Heart right ventricle (tissue), 16 donors: ENCODE data around the gene SLC31A2. TPM values are rescaled to one million over a fixed set of nuclear protein-coding genes. Genes with fewer than 3 reads are reported as not detected.
A peak's percentile ranks its signal among the peaks of the same experiment; 100 is the strongest.
"Not testable (repeated sequence)": the region's sequence is repeated elsewhere in the genome, so short reads cannot be mapped to it uniquely, and the experiment has no call there.

Source experiments
- ATAC-seq, 8 donors: fragments of 200-7000 bp; cut with Tn5 transposase; one replicate each; pipeline ENCODE4 v1.9.1; 2020; ENCODE audit warnings: mild to moderate bottlenecking in 8 of 8, moderate library complexity in 8 of 8, moderate number of reproducible peaks in 1 of 8
- DNase-seq, 2 donors: peaks; one replicate each; pipeline ENCODE4 v3.0.0-alpha.2; 2020
- H3K27ac ChIP-seq, 10 donors: fragments of 200-600 bp; sonication (generic) in 2 of 10; one replicate each; pipeline versions ENCODE4 v1.5.0 to v1.8.0; 2020 to 2022; ENCODE audit warnings: mild to moderate bottlenecking in 3 of 10
- H3K27me3 ChIP-seq, 7 donors: fragments of 200-600 bp; one replicate each; pipeline ENCODE4 v1.8.0; 2021 to 2022; ENCODE audit warnings: mild to moderate bottlenecking in 2 of 7
- H3K36me3 ChIP-seq, 9 donors: fragments of 200-600 bp; sonication (generic) in 1 of 9; one replicate each; pipeline versions ENCODE4 v1.5.0 to v1.8.0; 2020 to 2022; ENCODE audit warnings: mild to moderate bottlenecking in 2 of 9
- H3K4me1 ChIP-seq, 9 donors: fragments of 200-600 bp; sonication (generic) in 1 of 9; one replicate each; pipeline versions ENCODE4 v1.5.0 to v1.8.0; 2020 to 2022; ENCODE audit warnings: mild to moderate bottlenecking in 4 of 9
- H3K4me3 ChIP-seq, 10 donors: fragments of 200-600 bp; sonication (generic) in 2 of 10; one replicate each; pipeline versions ENCODE4 v1.5.0 to v1.8.0; 2020 to 2022; ENCODE audit warnings: mild to moderate bottlenecking in 7 of 10, moderate library complexity in 2 of 10
- H3K9me3 ChIP-seq, 11 donors: fragments of 200-600 bp in 10 of 11; sonication (generic) in 2 of 11; one replicate each; pipeline versions ENCODE4 v1.5.0 to v1.8.0; 2013 to 2022; ENCODE audit warnings: mild to moderate bottlenecking in 2 of 11, control low read depth in 1 of 11, moderate library complexity in 1 of 11
- CTCF ChIP-seq, 9 donors: fragments of 200-600 bp; sonication (generic) in 2 of 9; IDR thresholded peaks; one replicate each; pipeline versions ENCODE4 v1.5.0 to v1.8.0; 2021 to 2022; ENCODE audit warnings: antibody characterized with exemption in 9 of 9, mild to moderate bottlenecking in 5 of 9, moderate library complexity in 1 of 9
- WGBS, 2 donors: extraction: QIAGEN DNeasy Blood & Tissue Kit; methylation state at CpG; one replicate each; pipeline ENCODE4 v1.1.7; 2013; ENCODE audit warnings: inconsistent platforms in 1 of 2; 5-methylcytosine and 5-hydroxymethylcytosine counted together
- intact Hi-C, 10 donors: fragments of 100-400 bp; cut with DNase I; formaldehyde crosslinking; loops; one replicate each; pipeline versions ENCODE4 v1.11.1 to v1.14.2; 2022
- polyA plus RNA-seq, 2 donors: library from polyadenylated mRNA; stranded (reverse); fragments of 200-250 nt; gene quantifications; one replicate each; pipeline ENCODE4 v1.2.3, GENCODE V29; 2013
- total RNA-seq, 10 donors: library from RNA; stranded (reverse); fragmentation: NEBNext Ultra II Directional in 3 of 10; extraction: Animal tissue kit (Norgen Biotek cat#: 25700) in 3 of 10; gene quantifications; one replicate each; pipeline versions ENCODE4 v1.2.1 to v1.2.4, GENCODE V29; 2021 to 2023
- donor health status: Arrhythmogenic right ventricular cardiomyopathy.
- donor health status: ischemic (EF 13 %, LVEDD 7.1; RV severe dilation, severe dysfunction).
- donor health status: healthy with polysubstance abuse.
- donor health status: DM: no; HTN: yes; CAD: no.
- donor health status: DM: no; HTN: no; CAD: no.
- donor health status: ischemic (EF 25% LVEDD 6.9; RV normal size, moderate dysfunction).
- donor health status: ischemic (EF 25% LVEDD 5.7; RV mildly dilated, moderate dysfunction).
- donor health status: healthy.
- donor health status: DM: yes; HTN: yes; CAD: no.
- donor health status: Ischemic cardiomyopathy.
- donor health status: ischemic (EF 35%, LVEDD 5.7; RV mildly dilated, moderate dysfunction).
- donor health status: nonischemic (EF 11% LVEDD 7.7; RV severe dilation, severe dysfunction).
- donor health status: DM: yes; HTN: yes; CAD: no.
- donor health status: PGD.
- donor health status: ischemic (EF 29% LVEDD 5.4; RV normal size, mild dysfunction).
- donor health status: nonischemic (EF 23%, LVEDD 6.1; RV moderate dilation, normal function).

The SLC31A2 gene
- total and polyA plus RNA-seq, 12 donors: 6.8 to 19.3 (median 9.7) TPM

DNA sequence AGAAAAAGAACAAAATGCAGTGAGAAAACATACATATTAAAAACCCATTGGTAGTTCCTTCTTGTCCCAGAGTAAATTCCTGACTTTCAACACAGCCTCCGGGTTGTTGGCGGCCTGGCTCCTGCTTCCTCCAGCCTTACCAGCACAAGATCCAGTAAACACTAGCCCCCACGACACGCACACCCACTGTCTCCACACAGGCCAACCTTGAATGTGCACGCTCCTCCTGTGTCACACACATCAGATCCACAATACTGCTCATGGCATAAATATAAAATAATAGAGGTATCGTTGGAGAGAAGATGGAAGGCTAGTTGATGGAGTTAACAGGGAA is 2.5 kb upstream of the SLC31A2 start:
- H3K27ac ChIP-seq: no peak overlapping the region
- H3K9me3 ChIP-seq: no peaks in the 10 kb centered on the region
- no peak overlapping the region for H3K4me3 ChIP-seq
- no peak for TF ChIP-seq CTCF (IDR thresholded peaks at IDR 0.05)
- intact Hi-C loops: no loop called here
- DNase-seq (no peak), ATAC-seq (no peak)
- peaks cover 2 to 30% (median 21%) of the 10 kb centered on the region in 9 donors for H3K4me1 ChIP-seq
- peaks cover 0 to 3% (median 0%) of the 10 kb centered on the region in 9 donors for H3K36me3 ChIP-seq
- peaks cover 0 to 15% (median 0%) of the 10 kb centered on the region in 7 donors for H3K27me3 ChIP-seq
- 92% methylated on average over 6 of the region's 6 CpGs for WGBS, 2 donors

DNA sequence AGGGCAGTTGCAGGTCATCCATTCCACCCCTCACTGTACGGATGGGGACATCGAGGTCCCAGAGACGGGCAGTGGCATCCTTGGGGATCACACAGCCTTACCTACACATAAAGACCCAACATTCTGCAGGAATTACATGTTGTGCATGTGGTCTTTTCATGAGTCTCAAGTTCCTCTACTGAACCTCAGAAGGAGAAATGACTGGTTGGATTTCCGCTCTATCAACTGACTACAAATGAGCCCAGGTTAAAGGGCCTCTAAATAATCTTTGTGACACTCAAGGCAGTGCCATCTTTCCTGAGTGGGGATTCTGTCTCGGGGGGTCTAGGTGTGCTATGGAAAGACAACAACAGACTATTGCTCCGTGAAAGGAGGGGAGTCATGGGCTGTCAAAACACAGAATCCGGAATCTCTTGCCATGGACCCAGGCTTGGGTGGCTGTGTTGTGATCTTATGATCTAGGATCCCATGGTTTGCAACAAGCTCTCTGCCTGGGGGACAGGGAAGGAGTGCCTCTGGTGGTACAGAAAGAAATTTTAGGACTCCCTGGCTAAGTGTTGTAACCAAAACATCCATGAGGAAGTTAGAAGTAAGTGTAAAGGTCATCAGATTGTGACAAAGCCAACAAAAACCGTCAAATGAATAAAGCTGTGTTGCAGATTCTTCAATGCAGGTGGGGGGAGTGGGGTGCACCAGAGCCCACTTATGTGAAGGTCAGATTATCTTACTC is 1.9 kb upstream of the SLC31A2 start:
- ATAC-seq (no peak), DNase-seq (no peak)
- Histone ChIP-seq H3K4me1 (peaks cover 2 to 36% (median 21%) of the 10 kb centered on the region in 9 donors), H3K4me3 (no peak overlapping the region), H3K9me3 (no peaks in the 10 kb centered on the region), H3K27me3 (peaks cover 0 to 15% (median 0%) of the 10 kb centered on the region in 7 donors), H3K36me3 (peaks cover 0 to 7% (median 0%) of the 10 kb centered on the region in 9 donors), H3K27ac (peak overlapping the region in 1 of 10 donors; percentile 33)
- intact Hi-C loops: no loop called here
- 86 to 89% methylated on average over 8 of the region's 8 CpGs for whole genome bisulfite sequencing, 2 donors
- peak in 1 of 9 donors; percentile 7 for TF ChIP-seq CTCF (IDR thresholded peaks at IDR 0.05)

GRCh38 chr9:113149561-113149960 is 1.2 kb upstream of the SLC31A2 start:
- ATAC-seq, H3K9me3 ChIP-seq, H3K4me3 ChIP-seq, intact Hi-C loops, H3K36me3 ChIP-seq, DNase-seq: not testable (repeated sequence)
- WGBS, 2 donors: 97% methylated on average over 10 of the region's 10 CpGs
- Histone ChIP-seq H3K27me3 (peaks cover 0 to 15% (median 0%) of the 10 kb centered on the region in 7 donors), H3K4me1 (peaks cover 2 to 43% (median 21%) of the 10 kb centered on the region in 9 donors), H3K27ac (peak overlapping the region in 1 of 10 donors; percentile 33)

GRCh38 chr9:113151696-113152630 is 1.2 kb downstream of the SLC31A2 start:
- no peak for DNase-seq
- Histone ChIP-seq H3K9me3 (no peaks in the 10 kb centered on the region), H3K36me3 (peaks cover 0 to 13% (median 0%) of the 10 kb centered on the region in 9 donors), H3K4me3 (peak overlapping the region; percentile 71 to 99 (median 94)), H3K27ac (peak overlapping the region in 8 of 10 donors; percentile 57 to 97 (median 80)), H3K27me3 (no peaks in the 10 kb centered on the region), H3K4me1 (peaks cover 2 to 67% (median 21%) of the 10 kb centered on the region in 9 donors)
- 55 to 74% methylated on average over 11 of the region's 11 CpGs for WGBS, 2 donors
- ATAC-seq: peak in 3 of 8 donors; percentile 8 to 34 (median 12)
- no peak for TF ChIP-seq CTCF (IDR thresholded peaks at IDR 0.05)
- intact Hi-C loops: loop anchor here in 2 of 10 donors (5.0 to 10.0 kb wide), 2 partner anchors 63 to 70 kb away; partner anchors contain the start of genes FKBP15 (in 1 of the 2) and SLC31A1 (in 1 of the 2)
